ENCODE results near the gene KIF6.

- TF ChIP-seq FOXP2 (optimal IDR thresholded peaks at IDR 0.05; ENCODE audit: control extremely low read depth, extremely low read length, insufficient read depth) (no peak), EZH2 (IDR thresholded peaks at IDR 0.05) (no peak)
Observed at GRCh38 chr6:39518221-39518620, 207.0 kb downstream of the KIF6 start.
